HG02623 (cell line): Measurements from ENCODE around the gene UBE3A.

ENCODE experiments used
- ATAC-seq: cut with Tn5 transposase; IDR thresholded peaks from one replicate; pipeline ENCODE4 v1.9.1; 2021; ENCODE audit warnings: moderate library complexity; ENCODE audit not compliant: unreplicated experiment

UBE3A gene

DNA sequence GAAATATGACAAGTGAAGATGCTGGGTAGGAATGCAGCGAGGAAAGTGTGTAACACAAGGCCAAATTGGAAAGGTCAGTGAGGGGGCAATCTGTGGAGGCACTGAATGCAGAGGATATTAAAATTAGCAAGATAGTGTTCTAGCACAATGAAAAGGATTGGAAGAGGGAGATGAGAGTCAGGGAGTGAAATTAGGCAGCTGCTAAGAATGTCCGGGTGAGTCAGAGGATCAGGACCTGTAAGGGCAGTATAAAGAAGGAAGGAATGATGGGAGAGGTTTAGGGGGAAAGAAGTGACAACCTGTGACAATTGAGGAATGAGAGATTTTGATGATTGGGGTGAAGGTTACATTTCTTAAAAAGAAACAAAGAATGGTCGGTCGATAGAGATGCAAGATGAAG is 103.5 kb downstream of the UBE3A start:
- ATAC-seq: no peak

DNA sequence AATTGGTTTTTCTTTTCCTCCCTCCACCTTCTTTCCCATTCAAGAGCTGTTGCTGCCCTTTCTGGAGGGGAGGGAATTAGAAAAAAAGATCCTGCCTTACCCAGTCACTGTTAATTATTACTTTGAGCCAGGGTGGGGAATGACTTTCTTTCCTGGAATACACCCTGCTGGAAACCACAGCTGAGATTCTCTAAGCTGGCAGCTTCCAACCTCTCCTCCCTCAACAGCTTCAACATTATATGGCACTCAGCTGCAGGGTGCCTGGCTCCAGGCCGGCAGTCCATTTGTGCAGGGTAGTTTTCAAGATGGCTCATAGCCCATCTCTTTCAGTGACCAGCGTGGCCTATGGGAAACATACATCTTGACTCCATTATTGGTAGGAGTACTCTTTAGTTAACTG is 105.8 kb downstream of the UBE3A start:
- ATAC-seq: no peak

DNA sequence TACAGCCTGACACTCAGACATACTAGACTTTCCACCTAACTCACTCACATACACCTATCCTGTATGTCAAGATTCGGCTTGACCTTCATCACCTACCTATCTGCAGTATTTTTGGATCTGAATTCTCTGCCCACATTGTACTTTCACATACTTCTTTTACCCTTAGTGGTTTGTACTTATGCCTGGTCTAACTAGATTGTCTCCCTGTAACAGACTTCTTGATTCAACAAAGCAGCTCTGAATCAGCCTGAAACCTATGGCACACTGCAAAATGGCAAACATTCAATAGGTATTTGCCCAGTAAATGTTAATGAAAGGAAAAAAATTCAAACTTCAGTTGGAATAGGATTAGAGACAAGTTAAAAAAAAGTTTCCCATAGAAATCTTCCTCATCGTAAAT is 106.5 kb downstream of the UBE3A start:
- ATAC-seq: no peak

DNA sequence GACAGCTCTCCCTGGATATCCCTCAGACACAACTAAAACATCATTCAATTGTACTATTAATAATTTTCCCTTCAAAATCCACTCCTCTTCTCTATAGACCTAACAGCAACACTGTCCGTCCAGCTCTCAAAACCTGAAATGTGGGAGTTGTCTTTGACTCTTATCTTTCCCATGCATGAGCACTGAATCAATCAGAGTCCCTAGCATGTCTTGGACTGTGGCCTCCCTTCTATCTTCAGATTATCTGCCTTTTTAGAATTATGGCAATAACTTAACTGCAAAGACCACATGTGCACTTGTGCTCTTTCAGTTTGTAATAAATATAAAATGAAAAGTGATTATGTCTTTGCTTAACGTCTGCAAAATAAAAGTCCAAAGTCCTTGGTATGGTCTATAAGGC is 107.0 kb downstream of the UBE3A start:
- ATAC-seq: no peak

DNA sequence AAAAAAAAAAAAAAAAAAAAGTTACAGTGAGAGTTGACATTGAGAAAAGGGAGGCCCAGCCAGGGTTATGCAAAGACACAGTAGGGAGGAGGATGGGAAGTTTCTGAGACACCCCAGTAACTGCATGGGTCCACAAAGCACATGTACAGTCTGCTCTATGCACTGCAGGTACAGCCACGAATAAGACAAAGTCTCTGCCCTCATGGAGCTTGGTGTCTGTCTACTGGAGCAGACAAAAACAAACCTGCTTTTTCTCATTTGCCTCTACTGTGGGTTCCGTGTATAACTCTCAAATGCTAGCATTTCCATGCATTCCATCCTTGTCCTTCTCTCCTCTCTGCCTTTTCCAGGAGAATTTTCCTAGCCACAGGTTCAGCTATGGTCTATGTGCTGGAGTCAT is 107.4 kb downstream of the UBE3A start:
- no peak for ATAC-seq

DNA sequence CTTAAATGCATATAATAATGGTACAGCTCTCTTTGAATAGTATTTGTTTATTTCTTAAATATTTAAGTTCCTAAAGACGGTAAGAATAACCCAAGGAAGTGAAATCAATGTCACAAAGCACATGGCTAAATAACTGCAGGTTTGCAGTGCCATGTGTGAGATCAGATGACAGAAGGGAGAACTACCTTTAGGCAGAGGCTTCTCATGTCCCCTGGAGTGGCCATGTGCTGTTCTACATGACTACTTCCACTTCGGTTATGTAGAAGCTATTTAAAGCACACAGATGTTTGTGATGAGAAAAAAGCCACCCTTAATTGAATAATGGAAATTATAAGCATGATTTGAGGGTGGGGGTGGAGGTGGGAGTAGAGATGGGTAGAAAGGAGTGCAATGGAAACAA is 109.1 kb downstream of the UBE3A start:
- no peak for ATAC-seq

DNA sequence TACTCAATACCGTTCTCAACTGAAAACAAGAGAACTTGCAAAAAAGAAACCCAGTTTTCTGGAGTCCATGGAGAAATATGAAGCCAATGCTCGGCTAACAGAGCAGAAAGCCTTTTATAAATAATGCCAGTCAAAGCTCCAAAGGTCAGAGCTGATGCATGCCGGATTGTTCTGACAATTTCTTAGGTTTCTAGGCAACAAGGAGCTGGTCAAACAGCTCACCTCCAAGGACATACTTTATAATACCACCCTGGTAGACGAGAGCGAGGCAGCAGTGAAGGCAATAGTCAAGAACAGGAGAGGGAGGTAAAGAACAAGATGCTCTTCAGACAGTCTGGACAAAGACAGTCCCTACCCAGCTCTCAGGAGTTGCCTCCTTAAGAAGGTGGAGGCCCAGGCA is 111.1 kb downstream of the UBE3A start:
- ATAC-seq: no peak

DNA sequence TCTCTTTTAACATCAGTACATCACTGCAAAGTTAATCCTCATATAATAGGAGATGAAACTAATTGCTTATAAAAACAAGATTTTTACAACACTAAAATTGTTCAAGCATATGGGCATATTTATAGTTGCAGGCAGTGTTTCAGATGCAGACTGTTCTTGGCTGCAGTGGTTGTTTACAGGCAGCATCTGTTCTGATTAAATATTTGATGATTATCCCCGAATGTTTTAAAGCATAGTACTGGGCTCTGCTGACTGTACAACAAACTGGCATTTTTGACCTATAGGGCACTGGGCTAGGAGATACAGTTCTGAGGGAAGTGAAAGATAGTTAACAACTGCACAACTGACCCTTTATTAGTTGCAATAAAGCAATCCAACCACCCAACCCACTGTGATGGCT is 113.6 kb downstream of the UBE3A start:
- no peak for ATAC-seq

DNA sequence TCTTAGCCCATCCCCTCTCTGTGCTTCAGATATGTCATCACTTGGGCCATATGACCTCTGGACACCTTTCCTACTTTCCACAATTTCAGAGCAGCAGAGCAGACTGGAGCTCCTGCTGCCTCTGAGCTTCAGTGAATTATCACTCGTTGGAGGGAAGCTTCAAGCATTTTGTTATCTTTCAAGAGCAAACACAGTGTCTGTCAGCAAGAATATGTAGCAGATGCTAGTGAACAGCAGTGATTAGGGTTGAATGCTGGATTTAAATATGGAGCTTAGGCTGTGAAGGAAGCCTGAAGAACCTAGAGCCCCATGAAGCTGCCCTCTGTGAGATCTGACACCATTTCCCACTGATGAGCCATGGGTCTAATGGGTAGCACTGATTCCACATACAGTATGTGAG is 115.4 kb downstream of the UBE3A start:
- no peak for ATAC-seq

DNA sequence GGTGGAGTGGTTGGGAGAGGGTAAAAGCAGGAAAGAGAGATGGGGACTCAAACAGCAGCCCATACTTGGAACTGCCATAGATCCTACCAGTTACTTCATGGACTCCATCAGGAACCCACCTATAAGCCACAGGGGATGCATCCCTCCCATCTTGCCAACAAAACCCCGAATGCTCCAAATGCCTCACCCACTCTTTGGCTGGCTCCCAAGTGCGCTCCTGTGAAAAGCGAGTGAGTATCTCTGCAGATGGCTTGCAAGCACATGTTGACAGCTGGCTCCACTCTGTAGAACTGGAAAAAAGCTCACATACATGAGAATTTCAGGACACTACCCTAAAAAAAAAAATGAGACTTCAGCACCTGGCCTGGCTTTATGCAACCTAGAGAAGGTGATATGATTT is 151.0 kb downstream of the UBE3A start:
- no peak for ATAC-seq
